Stimulated activated CD8-positive, alpha-beta memory T cell treated with anti-CD3 and anti-CD28 coated beads, Interleukin-2, amount 100 ng/mL, for 1 hour (primary cell): Measurements from ENCODE around the gene PTPRR.

ENCODE experiments used
- DNase-seq, 2 donors: peaks; one replicate each; pipeline ENCODE4 v3.0.0-alpha.2; 2020; ENCODE audit warnings: low read depth in 2 of 2

Gene PTPRR

DNA sequence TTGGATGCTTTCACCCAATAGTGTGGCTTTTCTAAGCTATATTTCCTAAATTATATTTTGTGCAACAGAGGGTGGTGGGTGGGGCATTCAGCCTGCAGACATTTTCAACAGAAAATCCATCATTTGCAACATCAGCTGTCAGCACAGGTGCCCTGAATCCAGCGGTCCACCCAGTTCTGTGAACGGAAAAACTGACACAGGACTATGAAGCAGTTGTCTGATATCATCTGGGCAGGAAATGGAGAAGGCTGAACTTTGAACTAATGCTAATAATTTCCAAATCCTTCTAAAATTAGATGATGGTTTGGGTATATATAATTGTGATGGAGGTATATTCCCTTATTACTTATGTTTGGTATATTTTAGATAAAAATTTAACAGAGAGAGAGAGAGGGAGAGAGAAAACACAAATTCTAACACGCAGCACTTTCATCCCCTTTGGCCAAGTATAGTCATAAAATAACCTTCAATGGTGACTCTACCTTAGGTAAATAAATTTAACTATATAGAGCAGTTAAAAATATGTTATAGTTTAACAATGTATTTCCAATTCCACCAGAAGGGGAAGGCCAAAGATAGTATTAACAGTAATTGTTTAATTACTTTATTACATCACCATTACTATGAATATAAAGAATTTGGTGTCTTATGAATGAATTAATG is 225.0 kb downstream of the PTPRR start:
- DNase-seq = no peak

DNA sequence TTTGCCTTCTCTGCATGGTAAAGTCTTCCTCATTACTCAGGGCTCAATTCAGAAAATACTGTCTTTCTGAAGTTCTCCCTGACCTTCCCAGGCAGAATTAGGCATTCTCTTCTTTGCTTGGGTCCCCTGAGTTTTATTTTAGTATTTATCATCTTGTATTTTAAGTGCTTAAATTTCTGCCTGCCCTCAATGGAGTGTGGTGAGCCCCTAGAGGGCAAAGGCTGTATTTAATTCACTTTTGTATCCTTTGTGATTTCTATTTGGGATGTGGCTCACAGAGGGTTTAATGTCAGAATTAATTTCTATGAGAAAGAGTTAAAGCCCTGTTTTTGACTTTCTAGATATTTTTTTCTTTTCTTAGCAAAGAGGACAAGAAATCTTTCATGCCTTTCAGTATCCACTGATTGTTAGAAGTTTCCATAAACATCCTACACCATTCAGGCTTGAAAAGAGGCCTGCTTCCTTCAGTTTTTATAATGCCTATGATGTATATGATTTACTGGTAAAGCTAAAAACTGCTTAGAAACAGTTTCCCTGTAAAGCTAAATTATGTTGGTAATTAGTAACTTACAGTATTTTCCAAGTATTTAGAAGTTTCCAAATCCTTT is 227.8 kb downstream of the PTPRR start:
- no peak for DNase-seq

DNA sequence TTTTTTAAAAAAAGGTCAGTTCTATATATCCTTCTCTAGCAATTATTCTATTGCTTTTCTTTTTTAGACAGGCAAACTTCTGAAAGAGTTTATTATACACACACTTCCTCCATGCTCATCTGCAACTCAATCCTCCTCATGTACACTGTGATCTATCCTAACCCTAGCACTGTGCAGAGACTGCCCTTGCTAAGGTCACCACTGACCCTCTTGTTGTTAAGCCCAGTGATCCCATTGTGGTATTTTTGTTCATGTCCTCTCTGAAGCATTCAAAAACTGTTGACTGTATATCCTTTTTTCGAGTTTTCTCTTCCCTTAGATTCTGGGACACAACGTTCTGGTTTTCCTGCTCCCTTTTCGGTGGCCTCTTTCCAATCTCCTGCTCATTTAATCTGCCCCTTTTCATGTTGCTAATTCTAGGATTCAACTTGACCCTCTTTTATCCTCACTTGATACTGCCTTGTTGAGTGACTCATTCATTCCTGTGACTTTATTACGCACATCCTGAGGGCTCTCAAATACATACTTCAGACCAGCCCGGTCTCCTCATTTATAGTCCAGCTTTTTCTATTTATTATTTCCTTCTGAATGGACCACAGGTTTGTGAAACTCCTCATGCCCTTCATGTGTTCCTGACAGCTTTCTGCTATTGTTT is 229.4 kb downstream of the PTPRR start:
- no peak for DNase-seq

DNA sequence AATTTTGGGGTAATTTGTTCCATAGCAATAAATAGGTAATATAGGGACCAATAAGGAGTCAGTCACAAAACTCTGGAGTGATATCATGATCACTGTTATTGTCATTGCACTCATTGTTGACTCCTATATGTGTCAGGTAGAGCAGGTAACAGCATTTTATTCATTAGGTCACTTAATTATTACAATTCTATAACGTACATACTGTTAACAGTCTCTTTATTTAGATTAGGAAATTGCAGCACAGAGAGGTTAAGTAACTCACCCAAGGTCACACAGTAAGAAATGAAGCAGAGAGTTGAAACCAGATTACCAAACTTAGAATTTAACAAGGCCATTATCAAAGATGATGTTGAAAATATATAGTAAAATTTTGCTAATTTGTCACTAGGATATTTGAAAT is 233.6 kb downstream of the PTPRR start:
- DNase-seq = no peak

DNA sequence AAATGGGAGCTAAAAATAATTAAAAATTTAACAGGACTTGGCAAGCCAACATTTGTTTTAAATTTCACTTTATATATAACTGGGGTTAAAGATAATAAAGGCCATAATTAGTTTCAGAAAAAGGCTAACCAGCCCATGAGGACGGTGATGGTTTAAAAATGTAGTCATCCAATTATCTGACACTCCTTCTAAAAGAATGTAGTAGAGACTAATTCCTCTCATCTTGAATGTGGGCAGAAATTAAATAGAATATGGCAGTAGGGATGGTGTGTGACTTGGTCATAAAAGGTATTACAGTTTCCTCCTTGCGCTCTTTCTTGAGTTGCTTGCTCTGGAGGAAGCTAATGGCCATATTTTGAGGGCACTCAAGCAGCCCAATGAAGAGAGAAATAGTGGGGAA is 234.2 kb downstream of the PTPRR start:
- DNase-seq = no peak

DNA sequence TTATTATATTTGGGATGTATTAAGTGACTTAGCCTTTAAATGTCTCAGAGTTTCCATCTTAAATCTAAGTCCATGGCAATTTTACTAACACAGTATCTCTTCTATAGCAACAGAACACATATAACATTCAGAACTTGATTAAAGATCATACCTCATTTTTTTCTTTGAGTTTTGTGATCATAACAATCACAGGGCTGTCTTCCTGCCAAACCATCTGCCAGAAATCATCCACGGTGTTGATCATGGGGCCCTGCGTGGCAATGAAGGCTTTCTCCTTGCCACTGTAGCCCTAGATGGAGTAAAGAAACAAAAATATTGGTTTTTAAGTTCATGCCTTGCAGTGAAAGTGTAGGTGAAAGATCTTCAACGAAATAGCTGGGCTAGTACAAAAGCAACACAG is 236.6 kb downstream of the PTPRR start:
- DNase-seq = no peak

DNA sequence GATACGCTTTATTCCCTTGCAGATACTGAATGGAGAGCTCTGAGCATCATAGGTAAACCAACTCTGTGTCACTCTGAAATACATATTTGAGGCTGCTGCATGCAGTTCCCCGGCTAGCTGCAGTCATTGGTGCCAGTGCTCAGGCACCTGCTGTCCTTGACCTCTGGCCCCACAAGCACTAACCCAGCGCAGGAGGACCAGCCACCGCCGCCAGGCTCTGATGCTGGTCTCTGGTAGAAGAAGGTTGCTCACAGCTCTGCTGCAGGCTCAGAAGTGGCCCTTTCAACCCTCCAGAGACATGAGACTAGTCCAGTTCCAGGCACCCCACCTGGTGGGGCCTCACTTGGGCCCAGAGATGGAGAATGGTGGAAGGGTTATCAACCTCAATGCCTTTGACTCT is 248.8 kb downstream of the PTPRR start:
- no peak for DNase-seq

DNA sequence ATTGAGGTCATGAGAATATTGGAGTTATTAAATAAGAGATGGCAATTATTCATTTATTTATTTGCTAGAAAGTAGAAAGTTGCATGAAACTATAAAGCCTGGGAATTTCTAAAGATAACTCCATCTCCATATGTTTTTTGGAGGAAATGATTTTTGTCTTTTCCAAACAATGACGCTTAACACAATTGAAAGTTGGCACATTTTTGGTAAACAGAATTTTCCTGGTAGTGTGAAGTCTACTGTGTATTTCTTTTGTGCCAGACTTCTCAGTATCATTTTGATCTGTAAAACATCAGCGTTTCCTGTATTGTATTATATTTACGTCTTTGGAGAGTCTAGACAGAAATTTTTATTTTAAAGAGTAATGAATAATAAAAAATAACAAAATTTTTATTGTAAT is 249.6 kb downstream of the PTPRR start:
- DNase-seq = no peak

DNA sequence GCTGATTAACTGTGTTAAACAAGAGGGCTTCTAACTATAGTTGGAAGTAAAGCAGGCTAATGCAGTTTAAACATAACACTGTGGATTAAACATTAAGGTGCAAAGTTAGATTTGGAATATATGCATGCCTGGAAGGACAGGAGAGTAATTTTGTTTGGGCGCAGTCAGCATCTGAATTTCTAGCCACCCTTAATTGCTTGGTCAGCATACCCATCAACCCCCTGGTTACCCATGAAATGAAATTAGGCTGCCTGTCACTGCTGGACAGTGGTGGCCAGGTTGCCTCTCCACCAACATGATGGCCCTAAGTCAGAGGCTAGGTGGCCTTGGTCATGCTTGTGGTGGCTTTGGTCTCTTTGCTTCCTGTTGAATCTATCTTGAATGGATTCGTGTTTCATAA is 253.3 kb downstream of the PTPRR start:
- DNase-seq = no peak

DNA sequence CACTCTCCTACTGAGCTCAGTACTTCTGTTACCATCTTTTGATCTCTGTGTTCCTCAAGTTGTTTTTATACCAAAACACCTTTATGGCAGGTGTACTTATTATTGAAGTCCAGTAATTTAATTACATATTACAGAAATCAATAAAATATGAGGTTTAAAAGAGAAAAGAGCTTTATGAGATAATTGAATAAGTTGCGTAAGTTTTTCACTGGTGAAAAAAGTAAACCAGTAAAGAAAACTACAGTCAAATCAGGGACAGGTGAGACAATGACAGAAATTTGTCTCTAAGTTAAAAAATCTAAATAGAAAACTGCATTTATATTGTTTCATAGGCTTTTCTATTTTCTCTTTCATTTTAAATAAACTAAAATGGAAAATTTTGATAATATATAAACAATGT is 254.2 kb downstream of the PTPRR start:
- DNase-seq = no peak

DNA sequence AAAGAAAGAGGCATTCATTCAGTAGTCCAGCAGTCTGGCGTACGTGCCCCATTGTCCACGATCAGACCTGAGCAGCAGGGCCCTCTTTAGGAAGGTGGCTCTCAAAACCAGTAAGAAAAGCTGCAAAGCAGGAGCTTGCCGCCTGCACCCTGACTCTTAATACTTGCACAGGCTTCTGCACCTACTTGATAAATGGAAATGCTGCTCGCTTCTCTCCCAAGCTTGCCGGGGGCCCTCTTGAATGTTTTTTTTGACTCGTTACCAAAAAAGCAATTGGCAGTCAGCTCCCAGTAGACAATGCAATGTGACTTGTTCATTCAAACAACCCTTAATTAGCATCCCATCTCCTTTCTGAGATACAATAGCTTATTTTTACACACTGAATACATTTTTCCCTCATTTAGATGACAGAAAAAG is 256.1 kb downstream of the PTPRR start:
- no peak for DNase-seq

DNA sequence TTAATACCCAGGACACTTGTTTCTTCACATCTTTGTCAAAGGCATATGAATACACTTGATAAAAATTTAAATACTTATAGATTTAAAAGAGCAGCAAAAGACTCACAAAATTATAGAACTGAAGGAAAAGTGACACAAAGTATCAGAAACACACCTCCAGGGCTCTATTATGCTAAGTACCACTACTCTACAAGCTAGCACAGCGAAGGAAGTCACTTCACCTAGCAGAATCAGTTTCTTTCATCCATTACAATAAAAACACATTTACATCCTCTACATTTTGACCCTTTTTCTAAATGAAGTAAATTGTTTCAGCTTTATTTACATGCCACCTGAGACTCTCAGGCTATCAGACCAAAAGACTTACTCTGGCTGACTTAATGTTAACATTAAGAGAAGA is 256.7 kb downstream of the PTPRR start:
- DNase-seq = no peak

DNA sequence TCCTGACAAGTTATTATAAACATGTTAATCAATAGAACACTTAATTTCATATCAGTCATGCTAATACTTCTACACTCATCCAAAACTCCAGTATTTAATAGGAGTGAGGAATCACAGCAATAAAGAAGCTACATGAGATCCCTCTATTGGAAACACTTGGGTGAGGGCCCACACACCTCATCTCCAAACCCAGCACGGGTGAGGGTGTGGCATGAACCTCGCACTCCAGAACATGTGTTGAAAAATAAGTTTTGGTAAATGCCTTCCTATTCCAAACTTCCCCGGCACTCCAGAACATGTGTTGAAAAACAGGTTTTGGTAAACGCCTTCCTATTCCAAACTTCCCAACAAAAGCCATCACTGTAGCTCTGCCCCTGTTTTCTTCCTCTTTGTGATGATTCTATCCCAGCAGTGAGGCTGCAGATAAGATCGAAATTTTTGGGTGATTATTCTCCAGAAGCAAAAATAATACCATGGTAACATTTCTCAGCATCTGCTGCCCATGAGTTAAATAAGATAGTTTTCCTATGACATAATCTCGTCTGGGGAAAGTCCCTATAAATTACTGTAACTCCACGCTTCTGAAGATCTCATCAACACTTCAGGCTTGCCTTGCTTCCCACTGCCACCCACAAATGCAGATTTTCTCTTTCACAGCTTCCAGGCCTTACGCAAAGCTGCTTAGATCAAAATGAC is 258.9 kb downstream of the PTPRR start:
- DNase-seq = no peak

DNA sequence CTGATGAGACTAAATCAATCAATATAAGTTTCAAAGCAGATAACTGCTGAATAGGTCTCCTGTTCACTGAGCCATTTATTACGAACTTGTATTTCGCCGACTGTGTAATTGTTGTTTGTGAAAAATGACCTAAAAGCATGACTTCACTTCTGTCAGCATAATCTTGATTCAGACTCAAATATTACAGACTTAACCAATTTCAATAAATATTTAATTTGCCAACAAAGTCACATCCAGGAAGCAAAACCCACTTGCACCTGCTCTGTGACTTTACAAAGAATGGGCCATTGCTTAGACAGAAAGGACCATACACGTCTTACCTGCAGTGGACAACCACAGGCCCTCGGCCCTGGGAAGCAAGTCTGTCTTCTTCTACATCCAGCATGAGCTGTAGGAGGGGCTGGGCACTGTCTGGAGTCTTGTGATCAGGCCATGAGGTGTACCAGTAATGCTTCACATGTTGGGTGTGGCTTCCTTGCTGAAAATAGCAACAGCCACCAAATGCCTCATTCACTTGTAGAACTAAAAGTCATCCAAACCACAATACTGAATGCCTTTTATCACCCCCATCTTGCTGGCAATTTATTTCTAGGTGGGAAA is 259.8 kb downstream of the PTPRR start:
- DNase-seq = no peak

DNA sequence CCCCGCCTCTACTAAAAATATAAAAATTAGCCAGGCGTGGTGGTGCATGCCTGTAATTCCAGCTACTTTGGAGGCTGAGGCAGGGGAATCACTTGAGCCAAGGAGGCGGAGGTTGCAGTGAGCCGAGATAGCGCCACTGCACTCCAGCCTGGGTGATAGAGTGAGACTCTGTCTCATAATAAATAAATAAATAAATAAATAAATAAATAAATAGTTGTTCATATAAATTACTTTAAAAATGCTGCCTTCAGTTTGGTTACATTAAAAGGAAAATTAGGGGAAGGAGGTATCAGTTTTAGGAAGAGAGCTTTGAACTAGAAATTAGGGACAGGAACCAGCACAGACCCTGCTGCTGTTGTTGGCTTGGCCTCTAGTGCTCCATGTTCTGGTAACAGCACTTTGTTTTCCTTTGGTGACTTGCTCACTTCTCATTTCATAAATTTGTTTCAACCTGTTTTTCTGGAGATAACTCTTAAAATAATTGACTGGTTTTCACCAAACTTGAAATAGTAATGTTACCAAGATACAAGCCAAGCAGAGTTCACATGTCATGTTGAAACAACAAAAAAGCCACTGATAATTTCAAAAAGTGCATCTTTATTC is 260.4 kb downstream of the PTPRR start:
- no peak for DNase-seq

DNA sequence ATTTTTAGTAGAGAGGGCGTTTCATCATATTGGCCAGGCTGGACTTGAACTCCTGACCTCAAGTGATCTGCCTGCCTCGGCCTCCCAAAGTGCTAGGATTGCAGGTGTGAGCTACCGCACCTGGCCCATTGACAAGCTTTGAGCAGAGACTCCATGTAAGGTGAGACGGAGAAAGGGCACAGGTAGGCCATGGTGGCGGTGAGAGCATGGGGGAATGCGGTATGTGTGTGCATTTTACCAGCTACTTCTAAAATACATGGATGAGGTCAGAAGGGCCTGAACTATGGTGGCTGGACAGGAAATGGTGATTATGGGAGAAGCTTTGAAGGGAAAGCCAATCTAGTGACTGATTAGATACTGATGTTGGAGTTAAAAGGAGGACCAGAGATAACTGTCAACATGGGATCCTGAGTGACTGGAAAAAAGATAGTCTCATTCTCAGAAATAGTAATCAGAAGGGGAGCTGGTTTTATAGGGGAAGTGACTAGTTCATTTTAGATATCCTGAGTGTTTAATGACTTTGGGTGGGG is 261.4 kb downstream of the PTPRR start:
- no peak for DNase-seq

DNA sequence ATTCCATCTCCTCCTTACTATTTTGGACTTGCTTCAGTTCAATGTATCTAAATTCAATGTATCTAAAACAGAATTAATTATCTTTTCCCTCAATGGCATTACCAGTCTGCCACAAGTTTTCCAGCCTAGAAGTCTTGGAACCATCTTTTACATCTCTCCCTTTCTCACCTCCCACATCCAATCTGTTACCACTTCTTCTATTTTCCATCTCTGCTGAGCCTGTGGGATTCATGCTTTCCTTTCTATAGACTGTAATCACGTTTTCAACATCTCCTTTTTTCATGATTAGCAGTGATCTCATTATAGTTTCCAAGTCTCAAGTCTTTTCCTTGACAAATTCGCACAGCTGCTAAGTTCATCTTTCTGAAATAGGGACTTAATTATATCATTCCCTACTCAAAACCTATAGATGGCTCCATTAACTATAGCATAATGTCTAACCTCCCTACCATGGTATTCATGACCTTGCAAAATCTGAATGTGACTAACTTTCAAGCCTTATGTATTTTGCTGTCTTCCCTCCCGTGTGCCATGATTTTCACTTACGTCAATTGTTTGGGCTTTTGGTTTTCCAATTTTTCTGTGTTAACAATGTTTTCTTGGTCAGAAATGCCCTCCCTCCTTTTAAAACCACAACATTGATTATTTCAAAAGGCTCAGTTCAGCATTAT is 262.8 kb downstream of the PTPRR start:
- DNase-seq = no peak

DNA sequence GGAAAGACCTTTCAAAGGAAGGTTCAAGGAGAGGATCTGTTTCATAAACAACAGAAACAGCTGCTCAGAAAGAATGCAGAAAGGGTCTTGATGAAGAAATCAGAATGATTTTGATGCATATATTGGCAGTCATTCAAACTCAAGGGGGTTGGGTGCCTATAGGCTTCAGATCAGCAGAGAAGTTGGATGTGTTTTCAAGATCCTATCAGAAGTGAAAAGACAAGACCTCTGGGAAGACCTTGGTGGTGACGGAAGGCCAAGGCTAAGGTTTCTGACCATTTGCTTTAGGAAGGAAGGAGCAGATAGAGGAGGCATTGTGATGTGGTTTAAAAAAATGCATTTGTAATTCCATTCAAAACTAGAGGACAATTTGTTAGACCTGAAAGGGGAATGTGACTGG is 268.1 kb downstream of the PTPRR start:
- DNase-seq = no peak

DNA sequence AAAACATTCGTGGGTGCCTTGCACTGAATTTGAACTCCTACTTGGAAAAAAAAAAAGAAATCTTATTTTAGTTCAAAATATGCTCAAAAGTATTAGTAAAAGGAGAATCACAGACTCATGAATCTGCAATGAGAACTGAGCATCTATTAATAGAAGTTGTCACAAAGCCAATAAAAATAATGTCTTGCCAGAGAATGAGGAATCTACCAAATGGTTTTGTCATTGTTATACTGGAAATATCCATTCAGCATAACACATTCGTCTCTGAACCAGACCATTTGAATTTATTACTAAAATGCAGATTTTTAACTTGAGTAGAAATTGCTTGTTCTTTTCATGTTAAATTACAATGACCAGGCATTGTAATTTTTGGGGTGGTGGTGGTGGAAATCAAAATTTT is 271.7 kb downstream of the PTPRR start:
- no peak for DNase-seq

DNA sequence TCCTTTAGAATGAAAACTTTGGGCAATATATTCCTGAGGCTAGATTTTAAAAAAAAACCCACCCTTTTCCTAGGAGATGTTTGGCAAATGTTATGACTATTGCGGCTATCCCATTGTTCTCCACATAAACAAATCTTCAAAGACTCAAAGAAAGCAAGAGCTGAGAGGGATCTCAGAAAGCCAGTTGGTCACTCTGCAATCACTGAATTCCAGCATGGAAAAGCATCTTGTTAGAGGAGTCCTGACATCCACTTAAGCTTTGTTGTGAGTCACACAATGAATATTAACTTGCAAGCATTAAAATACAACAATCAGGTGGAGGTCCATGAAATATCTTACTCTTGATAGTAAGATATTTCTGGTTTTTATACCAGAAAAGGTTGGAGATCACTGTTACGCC is 272.3 kb downstream of the PTPRR start:
- DNase-seq = no peak

DNA sequence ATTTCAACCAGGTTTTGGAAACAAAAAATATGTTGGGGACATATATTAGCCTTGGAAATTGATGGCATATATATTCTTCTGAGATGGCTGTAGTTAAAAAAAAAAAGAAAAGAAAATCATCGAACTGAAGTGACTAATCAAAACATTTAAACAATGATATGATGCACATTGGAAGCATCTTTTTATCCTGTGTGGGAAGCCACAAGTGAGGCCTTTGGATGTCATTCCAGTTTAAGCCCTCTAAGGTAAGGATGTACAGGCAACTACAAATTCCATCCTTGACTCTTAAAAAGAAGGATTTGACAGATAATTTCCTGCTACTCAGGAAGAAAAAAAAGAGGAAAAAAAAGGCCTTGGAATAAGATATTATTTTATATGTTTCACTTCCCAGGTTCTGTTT is 273.7 kb downstream of the PTPRR start:
- DNase-seq = no peak
